OCI-LY7 (cell line): ENCODE measurements around the gene LYZL1. TPM values are rescaled to one million over a fixed set of nuclear protein-coding genes. Genes with fewer than 3 reads are reported as not detected.

Source experiments
- BruUV-seq: library from RNA; stranded (reverse); fragments of 400-500 nt; replicated peaks from 2 replicates; lab custom pipeline; 2021; lab: Mats Ljungman, UMichigan
- CTCF ChIA-PET: fragments of 300-600 bp; sonication (Branson Sonifier 250); formaldehyde crosslinking; loops from one replicate; lab custom pipeline; 2022; ENCODE audit warnings: antibody characterized with exemption; ENCODE audit not compliant: unreplicated experiment; lab: Charles Lee
- POLR2A ChIA-PET: fragments of 300-600 bp; sonication (Branson Sonifier 250); formaldehyde crosslinking; loops from one replicate; lab custom pipeline; 2022; ENCODE audit warnings: antibody characterized with exemption; lab: Charles Lee
- DNase-seq: peaks from one replicate; pipeline ENCODE4 v3.0.0-alpha.2; 2015; ENCODE audit warnings: low spot score
- H2AFZ ChIP-seq: fragments of 200-600 bp; sonication (generic), shearing (Covaris generic); 2 replicates; pipeline ENCODE4 v1.6.1; 2014; ENCODE audit warnings: mild to moderate bottlenecking, antibody characterized with exemption, low read length, moderate library complexity
- H3K27ac ChIP-seq: fragments of 200-600 bp; sonication (generic); 2 replicates; pipeline ENCODE4 v1.5.1; 2014; ENCODE audit warnings: mixed run types, low read depth, mild to moderate bottlenecking, moderate library complexity, low read length, inconsistent platforms; ENCODE audit not compliant: poor library complexity, severe bottlenecking
- H3K36me3 ChIP-seq: fragments of 200-600 bp; sonication (generic); 2 replicates; pipeline ENCODE4 v1.6.1; 2014; ENCODE audit warnings: mild to moderate bottlenecking, antibody characterized with exemption, low read length, moderate library complexity, mixed read lengths; ENCODE audit not compliant: insufficient read depth
- H3K4me1 ChIP-seq: fragments of 200-600 bp; sonication (generic); 2 replicates; pipeline ENCODE4 v1.5.1; 2014; ENCODE audit warnings: mild to moderate bottlenecking, low read length; ENCODE audit not compliant: insufficient read depth, poor library complexity, severe bottlenecking
- H3K4me2 ChIP-seq: fragments of 200-600 bp; sonication (generic); 2 replicates; pipeline ENCODE4 v1.6.1; 2014; ENCODE audit warnings: mild to moderate bottlenecking, low read length
- H3K4me3 ChIP-seq: fragments of 200-600 bp; sonication (generic); 2 replicates; pipeline ENCODE4 v1.5.1; 2014; ENCODE audit warnings: mild to moderate bottlenecking, low read depth, low read length; ENCODE audit not compliant: poor library complexity, severe bottlenecking
- H3K79me2 ChIP-seq: fragments of 200-600 bp; sonication (generic); 2 replicates; pipeline ENCODE4 v1.6.1; 2016; ENCODE audit warnings: low read depth, mild to moderate bottlenecking, low read length, moderate library complexity, mixed read lengths; ENCODE audit not compliant: insufficient read depth
- H3K9me2 ChIP-seq: fragments of 200-600 bp; sonication (generic); 2 replicates; pipeline ENCODE4 v1.6.1; 2016; ENCODE audit warnings: mild to moderate bottlenecking, low read length, mixed read lengths; ENCODE audit not compliant: insufficient read depth
- H3K9me3 ChIP-seq: fragments of 200-600 bp; sonication (generic); 2 replicates; pipeline ENCODE4 v1.6.1; 2014; ENCODE audit warnings: mild to moderate bottlenecking, mixed run types, low read length, mixed read lengths
- H4K20me1 ChIP-seq: fragments of 200-600 bp; sonication (generic); 2 replicates; pipeline ENCODE4 v1.6.1; 2014; ENCODE audit warnings: mild to moderate bottlenecking, antibody characterized with exemption, low read length, moderate library complexity, mixed read lengths; ENCODE audit not compliant: insufficient read depth
- EZH2phosphoT487 ChIP-seq: fragments of 200-600 bp; sonication (generic); IDR thresholded peaks from 2 replicates; pipeline ENCODE4 v1.6.1; 2018; ENCODE audit warnings: low read depth, borderline replicate concordance, mild to moderate bottlenecking, mixed run types, antibody characterized with exemption, low read length, moderate library complexity, mixed read lengths
- intact Hi-C: fragments of 100-400 bp; cut with micrococcal nuclease; formaldehyde crosslinking; loops from one replicate; pipeline ENCODE4 v1.10.0; 2022; ENCODE audit not compliant: unreplicated experiment
- total RNA-seq, 2 experiments: library from RNA; depleted of rRNA in 1 of 2; stranded (reverse); fragments of >200 nt in 1 of 2; shearing (Covaris generic) in 1 of 2; gene quantifications; 2 replicates each; pipeline ENCODE4 v1.2.3, GENCODE V29; 2014 to 2022
- TF ChIP-seq, protein P1 (sequence below): fragments of 200-600 bp; sonication (generic); conservative IDR thresholded peaks from 2 replicates; pipeline ENCODE4 v1.5.1; 2014; ENCODE audit warnings: mild to moderate bottlenecking, antibody characterized with exemption, low read length, moderate library complexity, mixed read lengths

Gene LYZL1
- total RNA-seq, 2 experiments from 2014 or later = not detected

DNA sequence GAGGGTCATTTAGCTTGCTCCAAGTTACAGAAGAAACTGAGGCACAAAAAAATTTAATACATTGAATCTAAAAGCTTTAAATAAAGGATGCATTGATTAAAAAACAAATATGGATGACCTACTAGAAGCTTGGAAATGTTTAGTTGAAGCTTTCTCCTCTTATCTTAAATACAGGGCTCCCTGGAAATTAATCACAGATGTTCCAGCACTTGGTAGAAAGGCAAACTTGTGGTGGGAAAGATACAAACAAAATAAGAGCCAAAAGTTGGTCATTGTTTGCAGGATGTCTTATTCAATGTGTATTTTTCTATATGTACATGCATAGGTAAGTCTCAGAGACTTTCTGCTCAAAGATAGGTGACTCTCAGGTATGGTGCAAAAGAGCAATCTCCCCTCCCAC, 40.7 kb upstream of the LYZL1 start:
- no peak for TF ChIP-seq EZH2phosphoT487
- TF ChIP-seq, protein P1, sequence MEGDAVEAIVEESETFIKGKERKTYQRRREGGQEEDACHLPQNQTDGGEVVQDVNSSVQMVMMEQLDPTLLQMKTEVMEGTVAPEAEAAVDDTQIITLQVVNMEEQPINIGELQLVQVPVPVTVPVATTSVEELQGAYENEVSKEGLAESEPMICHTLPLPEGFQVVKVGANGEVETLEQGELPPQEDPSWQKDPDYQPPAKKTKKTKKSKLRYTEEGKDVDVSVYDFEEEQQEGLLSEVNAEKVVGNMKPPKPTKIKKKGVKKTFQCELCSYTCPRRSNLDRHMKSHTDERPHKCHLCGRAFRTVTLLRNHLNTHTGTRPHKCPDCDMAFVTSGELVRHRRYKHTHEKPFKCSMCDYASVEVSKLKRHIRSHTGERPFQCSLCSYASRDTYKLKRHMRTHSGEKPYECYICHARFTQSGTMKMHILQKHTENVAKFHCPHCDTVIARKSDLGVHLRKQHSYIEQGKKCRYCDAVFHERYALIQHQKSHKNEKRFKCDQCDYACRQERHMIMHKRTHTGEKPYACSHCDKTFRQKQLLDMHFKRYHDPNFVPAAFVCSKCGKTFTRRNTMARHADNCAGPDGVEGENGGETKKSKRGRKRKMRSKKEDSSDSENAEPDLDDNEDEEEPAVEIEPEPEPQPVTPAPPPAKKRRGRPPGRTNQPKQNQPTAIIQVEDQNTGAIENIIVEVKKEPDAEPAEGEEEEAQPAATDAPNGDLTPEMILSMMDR = no peak
- BruUV-seq = no TSS peak
- CTCF ChIA-PET = no interaction called here

DNA sequence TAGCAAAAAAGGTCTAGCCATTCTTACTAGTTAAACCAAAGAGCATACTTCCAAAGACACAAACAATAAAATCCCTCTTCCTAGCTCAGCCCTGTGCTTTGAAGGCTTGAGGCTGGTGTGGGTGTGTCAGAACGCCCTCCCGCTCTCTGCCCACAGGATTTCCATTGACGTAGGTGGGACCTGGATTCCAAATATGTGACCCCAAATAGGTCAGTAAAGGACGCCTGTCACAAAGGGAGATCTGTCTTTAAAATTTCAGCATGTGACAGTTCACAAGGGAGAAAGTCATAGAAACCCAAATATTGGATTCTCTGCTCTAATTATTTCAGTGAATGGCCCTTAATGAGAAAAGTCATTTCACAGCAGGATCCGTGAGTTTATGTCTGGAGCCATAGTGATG, 39.9 kb upstream of the LYZL1 start:
- H3K4me1 ChIP-seq = no peaks in the 10 kb centered on the region
- no peaks in the 10 kb centered on the region for H3K36me3 ChIP-seq
- no peak for DNase-seq
- ChIA-PET POLR2A (no interaction called here), CTCF (interaction anchor here (0.6 kb wide), 1 partner anchor 323 kb away, joined by 6 read pairs; no protein-coding TSS in a partner anchor)
- H3K9me2 ChIP-seq = no peaks in the 10 kb centered on the region
- H3K27ac ChIP-seq = no peak overlapping the region
- H2AFZ ChIP-seq = no peak overlapping the region
- BruUV-seq = no TSS peak
- H4K20me1 ChIP-seq = no peaks in the 10 kb centered on the region
- no peak overlapping the region for H3K4me3 ChIP-seq
- no peaks in the 10 kb centered on the region for H3K9me3 ChIP-seq
- no peaks in the 10 kb centered on the region for H3K79me2 ChIP-seq
- no peak for TF ChIP-seq EZH2phosphoT487
- TF ChIP-seq, protein P1 = no peak
- no peak overlapping the region for H3K4me2 ChIP-seq
- intact Hi-C loops = no loop called here

More for the DNA sequence above, 40.7 kb upstream of the LYZL1 start:
- Histone ChIP-seq H4K20me1 (no peaks in the 10 kb centered on the region), H3K4me2 (no peak overlapping the region), H3K79me2 (no peaks in the 10 kb centered on the region), H3K4me1 (no peaks in the 10 kb centered on the region), H3K4me3 (no peak overlapping the region), H3K36me3 (no peaks in the 10 kb centered on the region), H3K9me3 (no peaks in the 10 kb centered on the region), H2AFZ (no peak overlapping the region), H3K27ac (no peak overlapping the region), H3K9me2 (no peaks in the 10 kb centered on the region)
- intact Hi-C loops = no loop called here
- POLR2A ChIA-PET = no interaction called here
- DNase-seq = no peak

DNA sequence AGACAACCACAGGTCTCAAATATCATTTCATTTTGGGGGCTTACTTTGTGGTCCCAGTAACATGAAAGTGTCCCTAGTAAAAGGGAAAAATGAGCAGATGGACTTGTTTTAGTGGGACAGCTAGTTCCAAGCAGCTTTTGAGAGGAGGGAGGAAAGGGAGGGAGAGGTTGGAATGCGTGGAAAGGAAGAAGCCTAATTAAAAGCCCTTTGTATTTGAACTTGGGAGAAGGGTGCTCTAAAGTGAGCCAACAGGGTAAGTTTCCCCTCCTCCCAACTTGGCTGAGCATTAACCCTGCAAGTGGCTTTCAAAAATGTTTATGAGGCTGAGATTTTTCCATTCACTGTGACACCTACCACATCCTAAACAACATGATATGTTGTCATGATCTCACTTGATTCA, 38.8 kb upstream of the LYZL1 start:
- no peaks in the 10 kb centered on the region for H3K9me2 ChIP-seq
- H3K36me3 ChIP-seq = no peaks in the 10 kb centered on the region
- no peaks in the 10 kb centered on the region for H3K4me1 ChIP-seq
- H3K27ac ChIP-seq = no peak overlapping the region
- POLR2A ChIA-PET = no interaction called here
- BruUV-seq = no TSS peak
- TF ChIP-seq, protein P1 = no peak
- no peak for TF ChIP-seq EZH2phosphoT487
- no peaks in the 10 kb centered on the region for H4K20me1 ChIP-seq
- H3K9me3 ChIP-seq = no peaks in the 10 kb centered on the region
- no peaks in the 10 kb centered on the region for H3K79me2 ChIP-seq
- H2AFZ ChIP-seq = no peak overlapping the region
- DNase-seq = no peak
- CTCF ChIA-PET = no interaction called here
- H3K4me3 ChIP-seq = no peak overlapping the region
- intact Hi-C loops = no loop called here
- no peak overlapping the region for H3K4me2 ChIP-seq
